ENCODE results near the gene NUBPL. TPM values are rescaled to one million over a fixed set of nuclear protein-coding genes. Genes with fewer than 3 reads are reported as not detected.
"Not testable (repeated sequence)": the region's sequence is repeated elsewhere in the genome, so short reads cannot be mapped to it uniquely, and the experiment has no call there.

The NUBPL gene
- total and polyA plus RNA-seq, 12 donors, result 3.6 to 27.3 (median 16.9) TPM

DNA sequence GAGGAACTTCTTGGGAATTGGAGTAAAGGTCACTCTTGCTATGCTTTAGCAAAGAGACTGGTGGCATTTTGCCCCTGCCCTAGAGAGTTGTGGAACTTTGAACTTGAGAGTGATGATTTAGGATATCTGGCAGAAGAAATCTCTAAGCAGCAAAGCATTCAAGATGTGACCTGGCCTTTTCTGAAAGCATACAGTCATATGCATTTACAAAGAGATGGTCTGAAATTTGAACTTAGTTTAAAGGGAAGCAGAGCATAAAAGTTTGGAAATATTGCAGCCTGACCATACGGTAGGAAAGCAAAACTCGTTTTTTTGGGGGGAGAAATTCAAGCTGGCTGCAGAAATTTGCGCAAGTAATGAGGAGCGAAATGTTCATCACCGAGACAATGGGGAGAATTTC, 60.9 kb downstream of the NUBPL start:
- intact Hi-C loops (cut with DNase I), result no loop called here
- no peak for TF ChIP-seq POLR2A (IDR thresholded peaks at IDR 0.05)
- TF ChIP-seq, protein P1, sequence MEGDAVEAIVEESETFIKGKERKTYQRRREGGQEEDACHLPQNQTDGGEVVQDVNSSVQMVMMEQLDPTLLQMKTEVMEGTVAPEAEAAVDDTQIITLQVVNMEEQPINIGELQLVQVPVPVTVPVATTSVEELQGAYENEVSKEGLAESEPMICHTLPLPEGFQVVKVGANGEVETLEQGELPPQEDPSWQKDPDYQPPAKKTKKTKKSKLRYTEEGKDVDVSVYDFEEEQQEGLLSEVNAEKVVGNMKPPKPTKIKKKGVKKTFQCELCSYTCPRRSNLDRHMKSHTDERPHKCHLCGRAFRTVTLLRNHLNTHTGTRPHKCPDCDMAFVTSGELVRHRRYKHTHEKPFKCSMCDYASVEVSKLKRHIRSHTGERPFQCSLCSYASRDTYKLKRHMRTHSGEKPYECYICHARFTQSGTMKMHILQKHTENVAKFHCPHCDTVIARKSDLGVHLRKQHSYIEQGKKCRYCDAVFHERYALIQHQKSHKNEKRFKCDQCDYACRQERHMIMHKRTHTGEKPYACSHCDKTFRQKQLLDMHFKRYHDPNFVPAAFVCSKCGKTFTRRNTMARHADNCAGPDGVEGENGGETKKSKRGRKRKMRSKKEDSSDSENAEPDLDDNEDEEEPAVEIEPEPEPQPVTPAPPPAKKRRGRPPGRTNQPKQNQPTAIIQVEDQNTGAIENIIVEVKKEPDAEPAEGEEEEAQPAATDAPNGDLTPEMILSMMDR (IDR thresholded peaks at IDR 0.05), result no peak
- no peak for DNase-seq
- no peak overlapping the region for H3K4me3 ChIP-seq
- no peaks in the 10 kb centered on the region for H3K36me3 ChIP-seq (replicated peaks in 1 of 2)
- no peaks in the 10 kb centered on the region for H3K27me3 ChIP-seq
- H3K4me1 ChIP-seq (replicated peaks in 1 of 2), result no peaks in the 10 kb centered on the region
- 90 to 94% (median 92%) methylated on average over 5 of the region's 5 CpGs for WGBS, 4 donors
- H3K9me3 ChIP-seq (replicated peaks in 1 of 3), result no peaks in the 10 kb centered on the region
- H3K27ac ChIP-seq, result no peak overlapping the region

DNA sequence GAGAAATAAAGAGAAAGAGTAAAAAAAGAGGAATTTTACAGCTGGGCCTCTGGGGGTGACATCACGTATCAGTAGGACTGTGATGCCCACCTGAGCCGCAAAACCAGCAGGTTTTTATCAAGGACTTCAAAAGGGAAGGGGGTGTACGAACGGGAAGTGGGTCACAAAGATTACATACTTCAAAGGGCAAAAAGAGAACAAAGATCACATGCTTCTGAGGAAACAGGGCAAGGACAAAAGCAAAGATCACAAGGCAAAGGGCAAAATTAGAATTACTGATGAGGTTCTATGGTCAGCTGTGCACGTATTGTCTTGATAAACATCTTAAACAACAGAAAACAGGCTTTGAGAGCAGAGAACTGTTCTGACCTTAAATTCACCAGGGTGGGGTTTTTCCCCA, 91.7 kb downstream of the NUBPL start:
- H3K36me3 ChIP-seq (replicated peaks in 1 of 2); H3K27ac ChIP-seq; H3K4me1 ChIP-seq (replicated peaks in 1 of 2); H3K27me3 ChIP-seq; H3K9me3 ChIP-seq (replicated peaks in 1 of 3); DNase-seq; intact Hi-C loops (cut with DNase I); H3K4me3 ChIP-seq: not testable (repeated sequence)
- 91 to 96% (median 93%) methylated on average over 5 of the region's 5 CpGs for WGBS, 4 donors

DNA sequence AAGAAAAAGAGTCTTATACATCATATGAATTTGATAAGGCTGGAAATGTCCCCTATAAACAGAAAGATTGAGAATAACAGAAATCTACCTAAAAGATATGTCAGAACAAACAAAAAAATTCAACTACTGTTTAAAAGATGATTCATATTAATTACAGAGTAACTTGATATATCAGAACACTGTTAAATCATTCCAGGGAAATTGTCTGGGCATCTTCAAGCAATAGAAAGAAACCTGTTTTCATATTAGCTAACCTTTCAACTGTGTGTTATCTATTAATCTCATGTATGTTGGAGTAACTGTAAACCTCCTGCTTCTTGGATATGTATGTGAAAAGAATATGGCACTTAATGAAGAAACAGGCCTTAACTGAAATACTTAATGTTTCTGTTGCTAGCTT, 96.7 kb downstream of the NUBPL start:
- Histone ChIP-seq H3K4me1 (replicated peaks in 1 of 2) (no peaks in the 10 kb centered on the region), H3K4me3 (no peak overlapping the region), H3K27me3 (no peaks in the 10 kb centered on the region), H3K9me3 (replicated peaks in 1 of 3) (no peaks in the 10 kb centered on the region), H3K27ac (no peak overlapping the region), H3K36me3 (replicated peaks in 1 of 2) (no peaks in the 10 kb centered on the region)
- intact Hi-C loops (cut with DNase I), result no loop called here
- no peak for DNase-seq
- TF ChIP-seq, protein P1 (IDR thresholded peaks at IDR 0.05), result no peak
- no peak for TF ChIP-seq POLR2A (IDR thresholded peaks at IDR 0.05)

DNA sequence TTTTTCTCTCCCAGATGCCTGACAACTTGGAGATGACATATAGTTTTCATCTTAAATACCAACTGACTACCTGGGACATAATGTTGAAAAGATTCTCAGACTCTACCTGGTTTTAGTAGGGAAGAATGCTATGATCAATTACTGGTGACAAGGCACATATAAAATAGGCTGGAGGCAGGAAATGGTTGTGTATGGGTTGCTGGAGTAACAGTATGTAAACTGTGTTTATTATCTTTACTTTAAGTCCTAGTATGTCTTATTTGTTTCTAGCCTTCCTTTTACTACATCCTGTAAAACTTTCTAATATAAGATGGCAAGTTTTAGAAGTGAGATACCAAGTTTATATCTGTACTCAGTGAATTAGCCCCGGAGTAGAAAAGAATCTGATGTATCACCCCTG, 98.1 kb downstream of the NUBPL start:
- intact Hi-C loops (cut with DNase I), result no loop called here
- no peak for TF ChIP-seq POLR2A (IDR thresholded peaks at IDR 0.05)
- TF ChIP-seq, protein P1 (IDR thresholded peaks at IDR 0.05), result no peak
- no peaks in the 10 kb centered on the region for H3K4me1 ChIP-seq (replicated peaks in 1 of 2)
- H3K36me3 ChIP-seq (replicated peaks in 1 of 2), result no peaks in the 10 kb centered on the region
- H3K9me3 ChIP-seq (replicated peaks in 1 of 3), result no peaks in the 10 kb centered on the region
- no peaks in the 10 kb centered on the region for H3K27me3 ChIP-seq
- 89 to 95% (median 91%) methylated on average over 1 of the region's 1 CpG for WGBS, 4 donors
- no peak overlapping the region for H3K4me3 ChIP-seq
- no peak for DNase-seq
- H3K27ac ChIP-seq, result no peak overlapping the region

DNA sequence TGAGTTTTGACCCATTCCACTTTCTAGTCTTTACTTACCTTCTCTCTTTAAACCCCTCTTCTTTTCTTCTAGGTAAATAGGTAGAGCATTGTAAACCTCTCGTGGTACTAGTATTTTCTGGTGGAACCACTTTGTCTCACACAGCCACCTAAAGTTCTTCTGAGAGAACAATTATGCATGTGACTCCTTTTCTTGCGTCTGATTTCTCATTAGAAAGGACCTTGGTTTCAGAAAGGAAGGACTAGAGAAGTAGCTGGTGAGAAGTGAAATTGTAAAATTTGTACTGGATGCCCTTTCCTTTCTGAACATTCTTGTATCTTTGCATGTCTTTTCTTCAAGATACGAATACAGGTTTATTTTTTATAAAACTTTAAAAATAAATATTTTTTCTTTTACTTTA, 99.0 kb downstream of the NUBPL start:
- Histone ChIP-seq H3K27me3 (no peaks in the 10 kb centered on the region), H3K4me3 (no peak overlapping the region), H3K9me3 (replicated peaks in 1 of 3) (no peaks in the 10 kb centered on the region), H3K27ac (no peak overlapping the region), H3K4me1 (replicated peaks in 1 of 2) (no peaks in the 10 kb centered on the region), H3K36me3 (replicated peaks in 1 of 2) (no peaks in the 10 kb centered on the region)
- TF ChIP-seq POLR2A (IDR thresholded peaks at IDR 0.05), result no peak
- TF ChIP-seq, protein P1 (IDR thresholded peaks at IDR 0.05), result no peak
- intact Hi-C loops (cut with DNase I), result no loop called here
- no peak for DNase-seq
- WGBS, 4 donors, result 82 to 90% (median 87%) methylated on average over 3 of the region's 3 CpGs

Measured in adrenal gland (tissue), 12 donors.